ENCODE data around the gene BTBD6. TPM values are rescaled to one million over a fixed set of nuclear protein-coding genes. Genes with fewer than 3 reads are reported as not detected.

Gene BTBD6
- total and polyA plus RNA-seq, 2 of the 8 experiments (the other 6 are each of a cell fraction or from before 2014, with no cell fraction given), result 10.1 to 10.2 TPM

DNA sequence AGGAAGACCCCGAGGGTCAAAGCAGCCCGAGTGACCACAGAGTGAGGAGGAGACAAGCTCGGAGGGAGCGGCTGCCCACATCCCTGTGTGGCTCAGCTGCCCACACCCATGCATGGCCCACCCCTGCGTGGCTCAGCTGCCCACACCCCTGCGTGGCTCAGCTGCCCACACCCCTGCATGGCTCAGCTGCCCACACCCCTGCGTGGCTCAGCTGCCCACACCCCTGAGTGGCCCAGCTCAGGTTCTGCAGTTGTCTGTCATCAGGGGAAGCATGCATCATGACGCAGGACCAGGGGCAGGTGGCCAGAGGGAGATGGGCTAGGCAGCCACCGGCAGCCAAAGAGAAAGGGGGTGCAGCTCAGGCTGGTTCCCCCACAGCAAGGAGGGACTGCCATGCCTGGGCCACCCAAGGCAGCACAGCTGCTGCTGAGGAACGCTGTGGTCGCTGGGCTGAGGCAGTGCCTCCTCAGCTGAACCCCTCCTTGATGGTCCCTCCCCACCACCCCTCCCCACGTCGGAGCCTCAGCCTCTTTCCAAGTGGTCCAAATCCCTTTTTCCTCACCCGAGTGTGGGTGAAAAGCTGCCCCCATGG is 33.9 kb upstream of the BTBD6 start:
- no peak overlapping the region for H3K4me2 ChIP-seq (ENCODE audit: insufficient read depth in 1 of 2, low read depth in 2 of 2, low read length in 2 of 2)
- ChIA-PET CTCF (ENCODE audit: partially characterized antibody) (interaction anchor here (0.8 to 2.5 kb wide), 3 partner anchors 10 to 67 kb away, joined by 3 to 9 read pairs (median 4); no protein-coding TSS in a partner anchor), POLR2A (ENCODE audit: partially characterized antibody) (no interaction called here)
- no peak overlapping the region for H2BK15ac ChIP-seq (ENCODE audit: low read length)
- no peak overlapping the region for H2BK5ac ChIP-seq (ENCODE audit: low read depth, low read length)
- H4K5ac ChIP-seq (ENCODE audit: insufficient read length, low read depth, low read length), result no peak overlapping the region
- H3K56ac ChIP-seq (replicated peaks; ENCODE audit: insufficient read length, low read depth, low read length), result no peak overlapping the region
- TF ChIP-seq CTBP2 (IDR thresholded peaks at IDR 0.05; ENCODE audit: borderline replicate concordance, insufficient read depth, insufficient read length, low read length), result no peak
- no peak for TF ChIP-seq PHF8 (conservative IDR thresholded peaks at IDR 0.05; ENCODE audit: low read depth, low read length)
- no peak for TF ChIP-seq TEAD4 (IDR thresholded peaks at IDR 0.05; ENCODE audit: low read depth, low read length)
- no peak for TF ChIP-seq CREB1 (IDR thresholded peaks at IDR 0.05)
- no peaks in the 10 kb centered on the region for H3K4me1 ChIP-seq (replicated peaks in 1 of 4; ENCODE audit: control insufficient read depth in 3 of 4, insufficient read depth in 4 of 4, low read length in 3 of 4)
- H3K79me2 ChIP-seq (ENCODE audit: control insufficient read depth in 1 of 2, insufficient read depth in 2 of 2, low read length in 2 of 2), result no peaks in the 10 kb centered on the region
- H3K4ac ChIP-seq (replicated peaks; ENCODE audit: insufficient read length, low read depth, low read length), result no peak overlapping the region
- H4K91ac ChIP-seq (replicated peaks; ENCODE audit: insufficient read length, low read length), result no peak overlapping the region
- no peak overlapping the region for H3K18ac ChIP-seq (ENCODE audit: extremely low read depth, low read length)
- peaks cover 4% of the 10 kb centered on the region; the same call in 1 of the 2 replicates for H3K79me1 ChIP-seq (ENCODE audit: low read depth, low read length)
- no peak overlapping the region for H3K14ac ChIP-seq (ENCODE audit: insufficient read length)
- DNase-seq (ENCODE audit: low read depth in 1 of 2, low spot score in 2 of 2) (no peak), FAIRE-seq (no peak)
- H3K4me3 ChIP-seq (ENCODE audit: extremely low read depth in 1 of 4, insufficient read depth in 2 of 4, low read depth in 3 of 4, low read length in 4 of 4), result no peak overlapping the region
- H4K8ac ChIP-seq (ENCODE audit: extremely low read depth, insufficient read depth, low read length), result no peak overlapping the region
- no peaks in the 10 kb centered on the region; a peak in 1 of 7 replicates for H3K27me3 ChIP-seq (replicated peaks in 1 of 4; ENCODE audit: control insufficient read depth in 3 of 4, extremely low read depth in 1 of 4, insufficient read depth in 3 of 4, low read length in 3 of 4)
- WGBS, 2 experiments (ENCODE audit: extremely low coverage in 1 of 2, insufficient coverage in 1 of 2, insufficient read length in 1 of 2, insufficient replicate concordance in 2 of 2, low coverage in 1 of 2, low lambda C conversion rate in 2 of 2, missing lambda C conversion rate in 1 of 2), result 78% methylated on average over 12 of the region's 14 CpGs; no CpG with 5 or more reads in 1 of the 2 experiments
- no peaks in the 10 kb centered on the region for H3K9me3 ChIP-seq (ENCODE audit: insufficient read depth in 2 of 2, low read depth in 1 of 2, low read length in 1 of 2)
- H2BK12ac ChIP-seq (ENCODE audit: low read depth, low read length), result no peak overlapping the region
- peaks cover 0 to 14% of the 10 kb centered on the region in 2 experiments for H4K20me1 ChIP-seq (replicated peaks in 1 of 2; ENCODE audit: control insufficient read depth in 1 of 2, insufficient read depth in 2 of 2, low read length in 2 of 2)
- no peak overlapping the region for H2BK20ac ChIP-seq (ENCODE audit: low read length)
- H3K27ac ChIP-seq (ENCODE audit: low read depth, low read length), result no peak overlapping the region
- no peak overlapping the region for H3K9ac ChIP-seq (replicated peaks in 1 of 4; ENCODE audit: extremely low read depth in 1 of 4, low read depth in 3 of 4, low read length in 3 of 4)
- no peak overlapping the region for H2AFZ ChIP-seq (ENCODE audit: low read length)
- H3K23me2 ChIP-seq (ENCODE audit: low read depth, low read length), result peaks cover 3% of the 10 kb centered on the region; the same call in 1 of the 2 replicates
- no peaks in the 10 kb centered on the region; a peak in 1 of 8 replicates for H3K36me3 ChIP-seq (ENCODE audit: control insufficient read depth in 2 of 4, insufficient read depth in 4 of 4, low read length in 3 of 4)
- H3K23ac ChIP-seq (ENCODE audit: insufficient read length), result no peak overlapping the region
- no peak overlapping the region for H2AK5ac ChIP-seq (ENCODE audit: low read depth, low read length)
- H2BK120ac ChIP-seq (replicated peaks; ENCODE audit: low read depth, low read length), result no peak overlapping the region

Data from H1 (cell line).